ENCODE data around the gene ATP11A.

DNA sequence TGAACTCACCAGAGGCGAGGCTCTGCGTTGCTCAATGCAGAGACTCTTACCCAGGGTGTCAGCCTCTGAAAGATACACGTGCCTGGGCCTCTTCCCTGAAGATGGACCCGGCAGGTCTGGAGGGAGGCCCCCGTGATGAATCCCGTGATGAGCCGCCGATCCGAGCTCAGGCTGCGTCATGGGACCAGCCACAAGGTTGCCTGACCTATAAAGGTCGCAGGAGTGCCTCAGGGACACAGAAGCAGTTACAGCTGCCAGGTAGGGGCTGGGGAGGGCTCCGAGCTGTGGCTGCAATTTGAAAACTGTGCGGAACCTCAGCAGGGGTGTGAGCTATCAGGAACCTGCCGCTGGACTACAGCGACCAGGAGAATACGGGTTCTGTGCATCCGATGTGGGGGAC is 10.5 kb upstream of the ATP11A start:
- TF ChIP-seq POLR2A (IDR thresholded peaks at IDR 0.05; ENCODE audit: borderline replicate concordance, extremely low read depth, insufficient read depth, insufficient read length), result no peak
- TF ChIP-seq, protein P1, sequence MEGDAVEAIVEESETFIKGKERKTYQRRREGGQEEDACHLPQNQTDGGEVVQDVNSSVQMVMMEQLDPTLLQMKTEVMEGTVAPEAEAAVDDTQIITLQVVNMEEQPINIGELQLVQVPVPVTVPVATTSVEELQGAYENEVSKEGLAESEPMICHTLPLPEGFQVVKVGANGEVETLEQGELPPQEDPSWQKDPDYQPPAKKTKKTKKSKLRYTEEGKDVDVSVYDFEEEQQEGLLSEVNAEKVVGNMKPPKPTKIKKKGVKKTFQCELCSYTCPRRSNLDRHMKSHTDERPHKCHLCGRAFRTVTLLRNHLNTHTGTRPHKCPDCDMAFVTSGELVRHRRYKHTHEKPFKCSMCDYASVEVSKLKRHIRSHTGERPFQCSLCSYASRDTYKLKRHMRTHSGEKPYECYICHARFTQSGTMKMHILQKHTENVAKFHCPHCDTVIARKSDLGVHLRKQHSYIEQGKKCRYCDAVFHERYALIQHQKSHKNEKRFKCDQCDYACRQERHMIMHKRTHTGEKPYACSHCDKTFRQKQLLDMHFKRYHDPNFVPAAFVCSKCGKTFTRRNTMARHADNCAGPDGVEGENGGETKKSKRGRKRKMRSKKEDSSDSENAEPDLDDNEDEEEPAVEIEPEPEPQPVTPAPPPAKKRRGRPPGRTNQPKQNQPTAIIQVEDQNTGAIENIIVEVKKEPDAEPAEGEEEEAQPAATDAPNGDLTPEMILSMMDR (IDR thresholded peaks at IDR 0.05 in 2 of 3, conservative IDR thresholded peaks at IDR 0.05 in 1 of 3; ENCODE audit: borderline replicate concordance in 1 of 3, insufficient read depth in 1 of 3, low read depth in 2 of 3, low read length in 2 of 3), result no peak

Data from HCT116 (cell line).